ENCODE measurements around the gene SLC35F1.
A peak's percentile ranks its signal among the peaks of the same experiment; 100 is the strongest.

SLC35F1 gene

DNA sequence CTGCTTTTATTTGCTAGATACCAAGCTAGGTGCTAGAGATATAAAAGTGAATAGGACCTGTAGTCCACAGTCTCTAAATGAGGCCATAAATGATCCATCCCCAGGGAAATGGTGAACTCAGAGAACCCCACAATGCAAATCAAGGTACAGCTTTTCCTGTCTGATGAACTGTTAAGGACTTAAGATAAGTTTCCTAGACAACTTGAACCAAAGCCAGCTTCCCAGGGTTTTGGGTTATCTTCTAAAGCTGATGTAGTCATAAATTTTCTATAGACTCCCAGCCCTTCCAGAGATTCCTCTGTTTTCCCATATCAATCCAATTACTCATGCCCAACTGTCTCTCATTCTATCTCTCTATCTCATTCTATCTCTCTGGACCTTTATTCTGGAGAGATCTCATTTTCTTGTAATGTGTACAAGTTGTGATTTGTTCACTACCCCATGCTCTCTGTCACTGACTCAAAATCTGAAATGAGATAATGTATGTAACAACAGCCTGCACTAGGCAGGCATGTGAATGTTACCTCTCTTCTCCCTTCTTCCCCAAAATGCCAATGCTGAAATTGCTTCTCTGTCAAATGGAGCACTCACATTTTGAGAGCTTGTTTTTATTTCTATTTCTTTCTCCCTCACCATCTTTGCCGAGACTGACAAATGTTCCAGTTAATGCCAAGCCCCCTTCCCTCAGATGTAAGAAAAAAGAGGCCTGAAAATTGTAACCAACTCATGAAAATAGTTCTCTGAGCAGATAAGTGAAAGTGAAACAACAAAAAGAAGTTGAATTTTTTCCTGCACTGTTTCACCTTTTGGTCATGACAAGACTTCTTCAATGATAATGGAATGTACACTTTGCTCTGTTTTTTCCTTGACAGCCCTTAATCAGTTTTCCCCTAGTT is 279.9 kb downstream of the SLC35F1 start:
- DNase-seq (ENCODE audit: low read depth in 2 of 3, low spot score in 1 of 3): no peak

DNA sequence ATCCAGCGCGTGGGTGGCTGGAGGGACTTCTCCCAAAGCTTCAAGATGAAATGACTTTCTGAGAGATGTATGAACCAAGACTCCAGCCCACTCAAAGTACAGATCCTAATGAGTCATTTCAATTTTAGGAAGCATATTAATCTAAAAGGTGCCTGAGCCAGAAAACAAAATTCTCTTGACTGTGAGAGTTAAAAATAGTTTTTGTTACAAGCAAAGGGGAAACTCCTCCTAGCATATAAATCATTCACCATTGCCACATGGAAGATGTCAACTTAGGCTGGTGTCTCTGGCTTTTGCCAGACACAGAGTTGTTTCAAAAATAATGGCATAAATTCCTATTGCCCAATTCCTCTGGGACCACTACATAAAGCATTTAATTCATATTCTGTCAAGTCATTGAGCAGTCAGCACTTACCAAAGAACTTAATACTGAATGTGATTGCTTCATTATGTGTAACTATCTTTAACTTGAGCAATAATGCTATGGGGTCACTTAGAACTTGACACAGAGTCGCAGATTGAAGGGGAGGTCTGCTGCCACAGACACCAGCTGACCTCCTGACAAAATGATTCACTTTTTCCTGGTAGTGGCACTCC is 280.6 kb downstream of the SLC35F1 start:
- peak in 2 of 3 donors; percentile 1 to 20 for DNase-seq (ENCODE audit: low read depth in 2 of 3, low spot score in 1 of 3)

DNA sequence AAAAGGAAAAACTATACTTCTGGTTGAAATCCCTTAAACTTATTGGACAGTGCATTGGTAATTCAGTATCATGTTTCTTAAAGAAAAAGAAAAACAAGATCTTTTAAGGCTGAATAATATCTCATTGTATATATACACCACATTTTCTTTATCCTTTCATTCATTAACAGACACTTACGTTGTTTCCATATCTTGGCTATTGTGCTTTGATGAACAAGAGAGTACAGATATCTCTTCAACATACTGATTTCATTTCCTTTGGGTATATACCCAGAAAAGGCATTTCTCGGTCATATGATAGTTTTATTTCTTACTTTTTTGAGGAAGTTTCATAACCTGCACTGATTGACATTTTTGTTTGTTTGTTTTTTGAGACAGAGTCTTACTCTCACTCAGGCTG is 281.5 kb downstream of the SLC35F1 start:
- no peak for DNase-seq (ENCODE audit: low read depth in 2 of 3, low spot score in 1 of 3)

DNA sequence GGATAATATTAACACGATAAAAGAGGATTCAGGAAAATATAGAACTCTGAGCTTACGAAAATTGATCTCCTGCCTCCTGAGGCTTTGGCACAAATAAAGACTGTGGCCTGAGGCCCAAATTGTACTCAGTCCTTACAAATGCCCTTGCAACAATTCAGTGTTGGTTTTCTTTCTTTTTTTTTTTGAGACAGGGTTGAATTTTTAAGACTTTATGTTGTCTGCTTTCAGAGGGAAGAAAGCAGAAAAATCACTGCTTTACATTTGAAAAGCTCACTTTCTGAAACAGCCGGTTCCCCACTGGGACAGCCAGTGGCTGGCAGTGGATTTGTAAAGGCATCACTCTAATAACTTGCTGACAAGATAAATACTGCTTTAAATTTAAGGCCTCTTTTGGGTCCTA is 290.5 kb downstream of the SLC35F1 start:
- DNase-seq (ENCODE audit: low read depth in 2 of 3, low spot score in 1 of 3): no peak

DNA sequence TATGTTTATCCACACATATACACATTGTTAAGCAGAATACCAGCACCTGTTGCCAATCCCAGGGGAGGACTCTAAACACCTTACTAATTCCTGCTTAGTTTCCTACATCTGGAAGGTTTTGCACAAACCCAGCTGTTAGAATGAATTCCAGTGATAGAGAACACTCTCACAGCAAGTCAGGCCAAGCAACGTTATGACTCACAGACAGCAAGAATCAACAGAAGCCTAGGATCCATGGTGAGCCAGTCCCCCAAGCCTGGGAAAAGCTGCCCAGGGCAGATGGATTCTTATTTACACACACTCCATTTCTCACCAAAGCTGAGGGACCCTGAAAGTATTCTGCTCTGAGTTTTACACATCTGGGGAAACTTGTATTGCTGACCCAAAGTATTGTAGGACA is 291.7 kb downstream of the SLC35F1 start:
- no peak for DNase-seq (ENCODE audit: low read depth in 2 of 3, low spot score in 1 of 3)

DNA sequence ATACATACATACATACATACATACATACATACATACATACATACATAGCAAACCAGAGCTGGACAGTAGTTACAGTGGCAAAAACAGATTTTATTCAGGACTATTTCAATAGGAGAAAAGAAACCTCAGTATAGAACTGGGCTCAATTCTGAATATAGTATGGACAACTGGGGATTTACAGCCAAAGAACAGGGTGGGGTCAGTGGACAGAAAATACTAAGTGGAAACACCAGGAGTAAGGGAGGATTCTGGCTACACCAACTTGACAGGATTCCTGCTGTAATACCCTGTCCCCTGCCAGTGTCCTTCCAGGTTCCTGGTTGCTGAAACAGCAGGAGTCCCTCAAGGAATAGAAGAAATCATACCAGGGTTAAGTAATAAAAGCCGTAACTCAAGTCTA is 293.1 kb downstream of the SLC35F1 start:
- no peak for DNase-seq (ENCODE audit: low read depth in 2 of 3, low spot score in 1 of 3)

DNA sequence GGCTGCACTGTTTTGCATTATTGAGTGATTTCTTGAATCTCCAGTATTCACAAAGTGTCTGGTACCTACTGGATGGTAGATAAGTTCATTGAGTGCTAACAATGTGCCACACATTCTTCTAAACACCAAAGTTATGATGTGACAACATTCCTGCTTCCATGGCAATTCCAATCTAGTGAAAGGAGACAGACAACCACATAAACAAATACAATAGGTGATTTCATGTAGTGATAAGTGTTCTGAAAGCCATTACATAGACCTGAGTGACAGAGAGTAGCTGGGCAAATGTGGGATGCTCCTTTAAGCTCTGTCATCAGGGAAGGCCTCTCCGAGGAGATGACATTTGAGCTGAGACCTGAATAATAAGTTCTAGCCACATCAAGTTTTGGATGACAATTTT is 295.5 kb downstream of the SLC35F1 start:
- no peak for DNase-seq (ENCODE audit: low read depth in 2 of 3, low spot score in 1 of 3)

DNA sequence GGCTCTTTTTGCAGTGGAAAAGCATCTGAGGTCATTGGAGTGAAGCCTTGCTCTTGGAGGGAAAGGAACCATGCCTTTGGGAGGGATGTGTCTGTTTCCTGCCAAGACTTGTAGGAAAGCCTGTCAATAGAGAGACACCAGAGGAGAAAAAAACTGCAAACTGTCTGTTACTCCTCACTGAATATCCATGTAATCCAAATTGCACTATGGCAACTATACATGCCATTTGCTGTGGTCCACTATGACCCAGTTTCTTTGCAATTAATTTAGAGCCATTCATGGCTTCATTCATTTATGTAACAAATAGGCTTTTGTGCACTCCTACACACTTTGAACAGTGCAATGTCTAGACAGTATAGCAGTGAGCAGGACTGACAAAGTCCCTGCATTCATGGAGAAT is 296.5 kb downstream of the SLC35F1 start:
- DNase-seq (ENCODE audit: low read depth in 2 of 3, low spot score in 1 of 3): no peak

DNA sequence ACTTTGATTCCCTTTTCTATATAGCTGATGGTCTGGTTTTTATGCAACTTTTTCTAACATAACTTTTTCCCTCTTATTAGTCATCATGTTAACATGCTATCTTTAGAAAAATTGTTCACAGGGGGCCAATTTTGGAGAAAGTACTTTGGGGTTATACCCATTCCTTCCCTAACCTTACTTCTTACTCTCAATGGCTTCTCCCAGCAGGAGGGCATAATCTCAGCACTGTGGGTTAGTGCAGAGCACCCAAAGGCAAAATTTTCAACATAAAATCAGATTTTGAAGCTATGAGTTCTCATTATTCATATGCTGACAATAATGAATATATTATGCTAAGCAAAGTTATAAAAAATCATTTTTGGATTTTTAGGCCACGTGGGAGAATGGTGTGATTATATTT is 299.2 kb downstream of the SLC35F1 start:
- no peak for DNase-seq (ENCODE audit: low read depth in 2 of 3, low spot score in 1 of 3)

DNA sequence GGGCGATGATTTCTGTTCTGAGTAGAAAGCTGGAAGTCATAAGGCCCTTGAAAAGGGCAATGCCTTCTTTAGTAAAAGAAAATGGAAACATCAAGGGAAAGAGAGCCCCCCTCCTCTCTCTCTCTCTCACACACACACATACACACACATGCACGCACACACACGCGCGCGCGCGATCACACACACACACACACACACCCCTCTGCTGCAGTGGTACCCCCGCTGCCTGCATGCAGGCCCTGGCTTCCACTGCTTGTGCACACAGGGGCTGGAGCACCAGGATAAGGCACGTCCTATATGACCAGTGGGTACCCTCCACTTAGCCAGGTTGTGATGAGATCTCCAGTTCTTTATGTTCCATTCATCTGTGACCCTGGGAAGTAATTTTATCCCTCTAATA is 300.9 kb downstream of the SLC35F1 start:
- DNase-seq (ENCODE audit: low read depth in 2 of 3, low spot score in 1 of 3): no peak

DNA sequence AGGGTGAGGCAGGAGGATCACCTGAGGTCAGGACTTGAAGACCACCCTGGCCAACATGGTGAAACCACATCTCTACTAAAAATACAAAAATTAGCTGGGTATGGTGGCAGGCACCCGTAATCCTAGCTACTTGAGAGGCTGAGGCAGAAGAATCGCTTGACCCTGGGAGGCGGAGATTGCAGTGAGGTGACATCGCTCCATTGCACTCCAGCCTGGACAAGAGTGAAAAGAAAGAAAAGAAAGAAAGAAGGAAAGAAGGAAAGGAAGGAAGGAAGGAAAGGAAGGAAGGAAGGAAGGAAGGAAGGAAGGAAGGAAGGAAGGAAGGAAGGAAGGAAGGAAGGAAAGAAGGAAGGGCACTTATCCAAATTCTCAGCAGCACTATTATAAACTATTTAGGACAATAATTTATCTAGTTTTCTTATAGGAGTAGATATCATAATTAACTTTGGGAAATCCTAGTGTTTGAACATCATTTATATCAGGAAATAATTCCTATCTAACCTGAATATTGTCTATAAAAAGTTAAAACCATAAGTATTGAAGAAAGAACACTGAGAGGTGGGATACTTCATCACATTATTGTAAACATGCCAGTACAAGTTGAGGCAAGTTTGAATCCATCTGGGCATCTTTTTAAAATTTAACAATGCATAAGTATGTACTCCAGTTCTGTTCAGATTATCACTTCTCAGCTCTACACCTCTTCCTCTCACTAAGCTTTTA is 305.5 kb downstream of the SLC35F1 start:
- no peak for DNase-seq (ENCODE audit: low read depth in 2 of 3, low spot score in 1 of 3)

DNA sequence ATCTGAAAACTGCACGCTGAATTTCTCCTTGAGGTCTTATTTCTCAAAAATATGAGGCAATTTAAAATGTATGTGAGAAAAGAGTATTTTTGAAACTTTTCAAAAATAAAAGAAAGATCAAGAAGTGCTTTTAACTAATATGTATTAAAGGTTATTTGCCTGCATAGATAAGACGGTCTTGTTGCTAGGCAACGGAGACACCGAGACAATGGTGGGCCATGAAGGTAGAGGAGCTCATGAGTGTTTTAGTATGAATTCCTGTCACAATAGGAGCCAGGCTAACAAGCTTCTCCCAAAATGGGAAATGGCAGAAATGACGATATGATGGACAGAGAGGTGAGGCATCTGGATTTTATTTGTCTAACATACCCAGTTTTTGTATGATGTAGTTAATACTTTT is 308.2 kb downstream of the SLC35F1 start:
- DNase-seq (ENCODE audit: low read depth in 2 of 3, low spot score in 1 of 3): no peak

DNA sequence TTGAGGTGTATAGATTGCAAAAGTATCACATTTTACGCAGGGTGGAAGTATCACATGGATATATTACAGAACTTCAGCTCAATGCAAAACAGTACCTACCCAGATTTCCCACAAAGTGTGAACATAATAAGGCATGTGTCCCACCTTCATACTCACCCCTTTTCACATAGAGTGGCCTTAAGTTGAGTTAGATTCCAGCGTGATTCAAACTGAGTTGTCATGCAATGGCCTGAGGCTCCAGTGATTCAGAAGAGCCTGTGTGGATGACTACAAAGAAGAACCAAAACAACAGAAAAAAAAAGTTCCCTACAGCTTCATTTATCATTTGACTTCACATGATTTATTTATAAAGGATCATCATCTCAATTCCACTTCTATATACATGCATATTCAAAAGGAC is 309.7 kb downstream of the SLC35F1 start:
- no peak for DNase-seq (ENCODE audit: low read depth in 2 of 3, low spot score in 1 of 3)

DNA sequence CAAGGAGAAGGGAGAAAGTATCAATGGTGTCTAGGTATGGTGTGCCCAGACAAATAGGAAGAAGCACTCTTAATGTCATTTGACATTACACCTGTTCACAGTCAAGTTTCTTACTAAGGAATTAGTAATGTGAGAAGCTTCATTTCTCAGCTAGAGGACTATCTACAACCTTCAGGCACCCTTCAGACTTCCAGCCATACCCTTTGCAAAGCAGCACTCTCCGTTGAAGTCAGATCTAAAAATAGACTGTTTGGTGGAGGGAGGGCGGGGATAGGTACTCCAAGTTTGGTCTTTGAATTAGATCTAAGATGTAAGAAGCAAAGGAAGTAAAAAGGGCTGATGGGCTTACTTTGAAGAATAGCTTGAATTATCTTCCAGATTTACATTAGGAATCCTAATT is 311.1 kb downstream of the SLC35F1 start:
- no peak for DNase-seq (ENCODE audit: low read depth in 2 of 3, low spot score in 1 of 3)

DNA sequence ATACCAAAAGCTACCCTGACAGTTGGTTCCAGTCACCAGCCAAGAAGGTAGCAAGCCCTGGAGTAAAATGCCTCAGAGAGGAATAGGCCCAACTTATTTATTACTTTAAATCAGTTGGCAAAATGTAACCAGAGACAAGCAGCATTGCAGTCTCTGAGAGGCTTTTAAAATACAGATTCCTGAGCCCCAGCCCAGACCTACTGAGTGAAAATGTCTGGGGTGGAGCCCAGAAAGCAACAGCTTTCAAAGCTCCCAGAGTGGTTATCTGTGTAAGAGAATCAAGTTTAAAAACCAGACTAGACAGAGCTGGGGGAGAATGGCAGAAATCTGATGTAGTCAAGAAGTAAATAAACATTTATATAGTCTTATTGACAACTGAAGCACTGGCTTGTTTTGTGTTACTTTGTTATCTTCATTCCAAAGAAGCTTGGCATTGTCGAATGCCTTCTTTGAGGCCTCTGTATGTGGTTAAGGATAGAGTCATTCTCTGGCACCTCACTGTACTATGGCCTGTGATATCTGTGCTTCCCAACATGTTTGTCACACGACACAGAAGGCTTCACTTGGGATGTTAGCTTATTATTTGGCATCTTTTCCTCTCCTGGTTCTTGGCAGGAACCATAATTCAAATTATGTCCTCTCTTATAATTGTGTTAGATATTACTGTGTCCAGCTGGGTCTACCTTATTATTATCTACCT is 313.5 kb downstream of the SLC35F1 start:
- DNase-seq (ENCODE audit: low read depth in 2 of 3, low spot score in 1 of 3): no peak

DNA sequence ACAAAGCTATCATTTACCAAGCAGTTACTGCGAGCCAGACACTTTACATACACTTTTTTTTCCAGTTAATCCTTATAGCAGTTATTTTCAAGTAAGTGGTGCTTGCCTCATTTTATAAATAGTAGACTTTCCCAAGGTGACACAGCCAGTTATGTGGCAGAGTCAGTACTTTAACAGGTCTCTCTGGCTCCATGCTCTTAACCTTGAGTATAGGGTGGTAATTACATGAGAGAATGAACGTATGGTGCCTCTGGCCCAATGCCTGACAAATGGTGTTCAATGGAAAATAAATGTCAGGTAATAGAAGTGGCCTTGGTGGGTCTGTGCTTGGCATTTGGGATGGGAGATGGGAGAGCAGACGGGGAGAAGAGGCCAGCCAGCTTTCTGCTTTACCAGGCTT is 316.3 kb downstream of the SLC35F1 start:
- no peak for DNase-seq (ENCODE audit: low read depth in 2 of 3, low spot score in 1 of 3)

DNA sequence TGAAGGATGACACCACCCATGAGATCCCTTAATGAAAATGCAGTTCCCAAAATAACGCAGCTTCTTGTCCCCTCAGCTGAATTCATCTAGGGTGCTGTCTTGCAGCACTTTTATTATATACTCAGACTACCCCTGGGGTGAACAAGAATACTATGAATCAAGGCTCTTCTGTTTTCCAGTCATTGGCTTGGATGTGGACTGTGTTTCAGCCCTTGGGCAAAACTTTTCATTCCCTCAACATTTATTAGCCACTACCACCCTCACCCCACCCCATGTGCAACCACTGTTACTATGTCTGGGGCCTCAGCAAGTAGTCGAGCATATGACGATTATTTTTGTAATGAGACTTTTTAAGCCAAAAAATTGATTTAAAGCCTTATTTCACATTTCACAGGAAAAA is 321.8 kb downstream of the SLC35F1 start:
- DNase-seq (ENCODE audit: low read depth in 2 of 3, low spot score in 1 of 3): no peak

DNA sequence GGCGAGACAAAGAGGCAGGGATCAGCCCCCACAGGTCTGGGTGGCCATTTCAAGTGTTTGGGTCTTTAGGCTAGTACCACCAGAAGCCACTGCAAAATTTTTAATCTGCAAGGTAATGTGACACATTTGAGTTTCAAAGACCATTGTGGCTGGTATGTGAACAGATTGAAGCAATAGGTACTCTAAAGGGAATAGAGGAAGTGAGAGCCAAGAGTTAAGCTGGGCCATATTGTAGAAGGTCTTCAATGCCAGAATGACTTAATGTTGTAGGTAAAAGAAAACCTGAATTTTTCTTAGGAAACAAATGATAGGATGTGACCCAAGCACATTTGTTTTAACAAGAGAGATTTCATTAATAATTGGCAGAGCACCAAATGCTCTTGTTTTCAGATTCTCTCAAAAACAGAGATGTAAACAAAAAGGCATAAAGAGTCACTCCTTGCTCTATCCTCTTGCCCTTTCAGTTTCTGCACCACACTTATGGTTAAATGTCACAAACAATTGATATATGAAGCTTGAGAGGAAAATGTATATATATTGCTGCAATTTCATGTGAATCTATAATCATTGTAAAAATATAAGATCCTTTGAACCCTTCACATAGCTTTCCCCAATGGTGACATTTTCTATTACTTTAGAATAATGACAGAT is 333.9 kb downstream of the SLC35F1 start:
- no peak for DNase-seq (ENCODE audit: low read depth in 2 of 3, low spot score in 1 of 3)

DNA sequence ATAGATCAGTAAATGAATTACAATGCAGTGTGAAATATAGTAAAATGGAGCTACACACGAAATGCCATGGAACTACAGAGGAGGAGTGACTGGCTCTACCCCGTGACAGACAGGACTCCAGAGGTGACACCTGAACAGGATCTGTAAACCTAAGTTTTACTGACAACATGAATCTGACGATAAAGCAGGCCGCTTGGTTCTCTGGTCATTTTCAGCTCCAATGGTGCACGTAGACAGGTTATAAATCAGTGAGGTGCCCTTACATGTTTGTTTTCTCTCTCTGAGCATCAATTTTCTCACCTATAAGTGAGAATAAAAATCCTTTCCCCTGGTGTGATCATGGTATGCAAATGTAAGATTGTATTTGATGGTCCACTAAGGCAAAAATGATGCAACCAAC is 339.3 kb downstream of the SLC35F1 start:
- no peak for DNase-seq (ENCODE audit: low read depth in 2 of 3, low spot score in 1 of 3)

DNA sequence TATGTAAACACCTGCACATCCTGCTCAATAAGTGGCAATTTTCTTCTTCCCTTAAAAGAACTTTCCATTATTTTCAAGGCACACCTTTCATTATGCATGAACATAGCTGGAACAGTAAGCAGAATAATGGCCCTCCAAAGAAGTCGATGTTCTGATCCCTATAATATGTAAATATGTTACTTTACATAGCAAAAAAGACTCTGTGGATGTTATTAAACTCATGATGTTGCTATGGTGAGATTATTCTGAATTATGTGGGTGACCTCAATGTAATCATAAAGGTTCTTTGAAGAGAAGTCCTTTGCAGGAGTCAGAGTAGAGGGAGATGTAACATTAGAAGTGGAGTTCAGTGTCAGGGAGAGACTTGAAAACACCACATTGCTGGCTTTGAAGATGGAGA is 341.1 kb downstream of the SLC35F1 start:
- no peak for DNase-seq (ENCODE audit: low read depth in 2 of 3, low spot score in 1 of 3)

DNA sequence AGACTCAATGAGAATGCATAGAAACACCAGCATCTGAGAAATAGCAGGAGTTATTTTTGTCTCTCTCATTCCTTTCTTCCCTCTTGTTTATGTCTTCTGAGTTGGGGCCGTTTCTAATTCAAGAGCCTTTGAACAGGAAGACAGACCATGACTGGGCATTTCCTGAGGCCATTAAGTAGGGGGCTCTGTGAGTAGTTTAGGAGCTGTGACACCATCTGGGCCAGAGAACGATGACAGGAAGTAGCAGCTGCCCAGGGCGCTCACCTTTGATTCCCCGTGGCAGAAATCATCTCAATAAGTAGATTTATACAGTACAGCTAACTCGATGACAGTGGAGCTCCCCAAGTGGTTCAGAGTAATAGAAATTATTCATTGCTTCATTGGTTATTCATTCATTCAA is 342.6 kb downstream of the SLC35F1 start:
- DNase-seq (ENCODE audit: low read depth in 2 of 3, low spot score in 1 of 3): no peak
